GM06990 (cell line): Measurements from ENCODE around the gene SMCHD1.

Experiments
- DNase-seq: peaks from one replicate; pipeline ENCODE4 v3.0.0-alpha.2; 2011; ENCODE audit not compliant: insufficient read length; ENCODE audit errors: extremely low read depth
- H3K27me3 ChIP-seq: replicated peaks from 2 replicates; pipeline ENCODE4 v1.6.0; 2011; ENCODE audit warnings: low read length; ENCODE audit not compliant: control insufficient read depth, insufficient read depth
- H3K36me3 ChIP-seq: 2 replicates; pipeline ENCODE4 v1.5.1; 2011; ENCODE audit warnings: low read length; ENCODE audit not compliant: control insufficient read depth, insufficient read depth
- H3K4me3 ChIP-seq: replicated peaks from 2 replicates; pipeline ENCODE4 v1.5.1; 2011; ENCODE audit warnings: low read depth, mild to moderate bottlenecking, control low read depth, low read length
- CTCF ChIP-seq: IDR thresholded peaks from 2 replicates; pipeline ENCODE4 v1.5.1; 2011; ENCODE audit warnings: low read length, control low read depth, mild to moderate bottlenecking, inconsistent platforms; ENCODE audit not compliant: insufficient read depth, poor library complexity, severe bottlenecking

SMCHD1 gene

GRCh38 chr18:2839202-2839601 is 183.7 kb downstream of the SMCHD1 start:
- Histone ChIP-seq H3K36me3 (no peaks in the 10 kb centered on the region), H3K4me3 (no peak overlapping the region), H3K27me3 (no peaks in the 10 kb centered on the region)
- no peak for TF ChIP-seq CTCF
- DNase-seq: no peak

- TF ChIP-seq CTCF: no peak
- Histone ChIP-seq H3K36me3 (no peaks in the 10 kb centered on the region), H3K27me3 (no peaks in the 10 kb centered on the region), H3K4me3 (no peak overlapping the region)
- DNase-seq: no peak
These were observed 185.0 kb downstream of the SMCHD1 start for GRCh38 chr18:2840521-2840920.

GRCh38 chr18:2843146-2843545 is 187.6 kb downstream of the SMCHD1 start:
- no peak for DNase-seq
- no peak for TF ChIP-seq CTCF
- H3K27me3 ChIP-seq: no peaks in the 10 kb centered on the region; the same call in 1 of the 2 replicates

GRCh38 chr18:2845172-2845571 is 189.6 kb downstream of the SMCHD1 start:
- no peak for TF ChIP-seq CTCF
- no peak for DNase-seq
- Histone ChIP-seq H3K27me3 (no peaks in the 10 kb centered on the region; the same call in 1 of the 2 replicates), H3K36me3 (no peaks in the 10 kb centered on the region), H3K4me3 (no peak overlapping the region)

More at GRCh38 chr18:2843146-2843545, 187.6 kb downstream of the SMCHD1 start:
- H3K36me3 ChIP-seq: no peaks in the 10 kb centered on the region
- no peak overlapping the region for H3K4me3 ChIP-seq

- Histone ChIP-seq H3K4me3 (peak within 1 kb of the TSS; percentile 65), H3K36me3 (no peaks in the 10 kb centered on the region; the same call in 1 of the 2 replicates), H3K27me3 (no peaks in the 10 kb centered on the region; the same call in 1 of the 2 replicates)
- no peak for TF ChIP-seq CTCF
- DNase-seq: peak; percentile 65
These were observed 191.2 kb downstream of the SMCHD1 start, which contains the start of gene EMILIN2 for GRCh38 chr18:2846636-2847316. Gene EMILIN2, plus strand, starts transcription at chr18:2847006. Its CDS starts 183 bp downstream, at chr18:2847189.
